Osteocyte (in vitro differentiated cells): ENCODE measurements around the gene PCSK6. TPM values are rescaled to one million over a fixed set of nuclear protein-coding genes. Genes with fewer than 3 reads are reported as not detected.

Experiments used
- DNase-seq: peaks from one replicate; pipeline ENCODE4 v3.0.0; 2021; ENCODE audit warnings: mixed read lengths; ENCODE audit not compliant: unreplicated experiment; ENCODE audit errors: extremely low spot score
- H3K27ac Mint-ChIP-seq: one replicate; pipeline ENCODE4 v1.8.0; 2021; ENCODE audit warnings: mild to moderate bottlenecking, mixed read lengths; ENCODE audit not compliant: unreplicated experiment
- H3K27me3 Mint-ChIP-seq: one replicate; pipeline ENCODE4 v1.8.0; 2021; ENCODE audit warnings: mixed read lengths; ENCODE audit not compliant: unreplicated experiment
- H3K36me3 Mint-ChIP-seq: one replicate; pipeline ENCODE4 v1.8.0; 2021; ENCODE audit warnings: mixed read lengths; ENCODE audit not compliant: unreplicated experiment
- H3K4me1 Mint-ChIP-seq: one replicate; pipeline ENCODE4 v1.8.0; 2021; ENCODE audit warnings: mixed read lengths; ENCODE audit not compliant: unreplicated experiment
- H3K4me3 Mint-ChIP-seq: one replicate; pipeline ENCODE4 v1.8.0; 2021; ENCODE audit warnings: mild to moderate bottlenecking, moderate library complexity, mixed read lengths; ENCODE audit not compliant: unreplicated experiment
- H3K9me3 Mint-ChIP-seq: one replicate; pipeline ENCODE4 v1.8.0; 2021; ENCODE audit warnings: mixed read lengths; ENCODE audit not compliant: unreplicated experiment
- total RNA-seq: library from RNA; stranded (reverse); gene quantifications from 2 replicates; pipeline ENCODE4 v1.2.1, GENCODE V29; 2021
- TF ChIP-seq, protein P1 (sequence below): fragments of 200-600 bp; sonication (generic); IDR thresholded peaks from 2 replicates; pipeline ENCODE4 v1.5.0; 2021; ENCODE audit warnings: antibody characterized with exemption, mild to moderate bottlenecking, moderate library complexity

Gene PCSK6
- total RNA-seq, 1 donor from 2014 or later = 0.43 TPM

- Mint-ChIP-seq H3K27me3 (no peaks in the 10 kb centered on the region), H3K9me3 (no peaks in the 10 kb centered on the region), H3K27ac (no peak overlapping the region), H3K4me3 (no peak overlapping the region), H3K4me1 (no peaks in the 10 kb centered on the region), H3K36me3 (no peaks in the 10 kb centered on the region)
- TF ChIP-seq, protein P1, sequence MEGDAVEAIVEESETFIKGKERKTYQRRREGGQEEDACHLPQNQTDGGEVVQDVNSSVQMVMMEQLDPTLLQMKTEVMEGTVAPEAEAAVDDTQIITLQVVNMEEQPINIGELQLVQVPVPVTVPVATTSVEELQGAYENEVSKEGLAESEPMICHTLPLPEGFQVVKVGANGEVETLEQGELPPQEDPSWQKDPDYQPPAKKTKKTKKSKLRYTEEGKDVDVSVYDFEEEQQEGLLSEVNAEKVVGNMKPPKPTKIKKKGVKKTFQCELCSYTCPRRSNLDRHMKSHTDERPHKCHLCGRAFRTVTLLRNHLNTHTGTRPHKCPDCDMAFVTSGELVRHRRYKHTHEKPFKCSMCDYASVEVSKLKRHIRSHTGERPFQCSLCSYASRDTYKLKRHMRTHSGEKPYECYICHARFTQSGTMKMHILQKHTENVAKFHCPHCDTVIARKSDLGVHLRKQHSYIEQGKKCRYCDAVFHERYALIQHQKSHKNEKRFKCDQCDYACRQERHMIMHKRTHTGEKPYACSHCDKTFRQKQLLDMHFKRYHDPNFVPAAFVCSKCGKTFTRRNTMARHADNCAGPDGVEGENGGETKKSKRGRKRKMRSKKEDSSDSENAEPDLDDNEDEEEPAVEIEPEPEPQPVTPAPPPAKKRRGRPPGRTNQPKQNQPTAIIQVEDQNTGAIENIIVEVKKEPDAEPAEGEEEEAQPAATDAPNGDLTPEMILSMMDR = no peak
- no peak for DNase-seq
These were observed 101.5 kb downstream of the PCSK6 start for GRCh38 chr15:101388046-101388445.

DNA sequence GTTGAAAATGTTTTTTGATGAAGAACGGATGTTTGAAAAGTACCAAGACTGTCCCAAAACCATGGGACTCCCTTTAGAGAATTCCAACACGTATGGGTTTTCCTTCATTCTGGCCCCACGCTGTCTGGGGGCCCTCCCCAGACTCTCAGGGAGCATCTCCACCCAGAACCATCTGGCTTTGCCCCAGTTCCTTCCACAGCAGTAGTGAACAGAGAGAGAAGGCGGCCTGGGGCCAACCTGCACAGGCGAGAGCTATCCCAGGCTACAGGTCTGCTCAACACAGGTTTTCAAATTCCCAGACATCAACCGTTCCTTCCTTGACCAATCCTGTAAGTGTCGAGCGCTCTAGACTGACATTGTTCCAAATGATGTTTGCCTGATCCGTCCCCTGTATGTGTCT is 101.9 kb downstream of the PCSK6 start:
- no peak overlapping the region for H3K27ac Mint-ChIP-seq
- DNase-seq = no peak
- no peaks in the 10 kb centered on the region for H3K36me3 Mint-ChIP-seq
- no peaks in the 10 kb centered on the region for H3K9me3 Mint-ChIP-seq
- H3K27me3 Mint-ChIP-seq = no peaks in the 10 kb centered on the region
- no peak overlapping the region for H3K4me3 Mint-ChIP-seq
- TF ChIP-seq, protein P1 = no peak
- H3K4me1 Mint-ChIP-seq = no peaks in the 10 kb centered on the region

DNA sequence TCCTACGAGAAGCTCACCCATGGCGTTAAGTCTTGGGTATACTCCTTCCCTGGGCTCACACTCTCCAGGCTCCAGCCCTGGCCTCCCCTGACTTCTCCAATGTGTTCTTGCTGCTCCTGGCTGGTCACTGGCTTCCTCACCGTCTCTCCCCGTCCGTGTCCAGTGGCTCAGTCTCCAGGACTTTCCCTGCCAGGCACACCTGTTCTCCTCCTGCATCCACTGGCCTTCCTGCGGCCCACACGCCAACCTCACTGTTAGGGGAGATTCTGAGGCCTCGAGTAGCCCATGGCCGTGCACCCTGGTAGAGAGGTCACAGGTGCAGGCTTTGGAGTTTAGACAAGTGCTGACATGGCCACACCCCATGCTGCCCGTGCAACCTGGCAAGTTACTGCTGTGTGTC is 102.5 kb downstream of the PCSK6 start:
- Mint-ChIP-seq H3K36me3 (no peaks in the 10 kb centered on the region), H3K9me3 (no peaks in the 10 kb centered on the region), H3K27me3 (no peaks in the 10 kb centered on the region), H3K27ac (no peak overlapping the region), H3K4me3 (no peak overlapping the region), H3K4me1 (no peaks in the 10 kb centered on the region)
- no peak for DNase-seq
- TF ChIP-seq, protein P1 = no peak

DNA sequence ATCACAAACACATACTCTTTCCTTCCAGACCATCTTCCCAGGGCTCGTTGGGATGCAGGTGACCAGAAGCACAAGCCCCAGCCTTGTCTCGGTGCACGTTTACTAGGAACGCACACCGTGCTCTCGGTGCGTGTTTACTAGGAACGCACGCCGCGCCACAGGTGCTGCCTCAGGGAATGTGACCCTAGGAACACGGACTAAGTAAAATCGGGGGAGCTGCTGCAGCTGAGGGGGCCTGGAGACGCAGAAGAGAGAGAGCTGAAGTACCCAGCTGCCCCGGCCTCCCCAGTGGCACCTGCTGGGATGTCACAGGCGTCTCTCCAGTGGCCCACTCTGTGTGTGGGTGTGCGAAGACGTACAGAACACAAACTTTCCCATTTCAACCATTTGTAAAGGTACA is 103.5 kb downstream of the PCSK6 start:
- DNase-seq = no peak
- TF ChIP-seq, protein P1 = no peak
- no peak overlapping the region for H3K27ac Mint-ChIP-seq
- no peaks in the 10 kb centered on the region for H3K9me3 Mint-ChIP-seq
- no peaks in the 10 kb centered on the region for H3K4me1 Mint-ChIP-seq
- no peak overlapping the region for H3K4me3 Mint-ChIP-seq
- no peaks in the 10 kb centered on the region for H3K36me3 Mint-ChIP-seq
- H3K27me3 Mint-ChIP-seq = no peaks in the 10 kb centered on the region

GRCh38 chr15:101384276-101384675 is 105.2 kb downstream of the PCSK6 start:
- DNase-seq = no peak
- peaks cover 4% of the 10 kb centered on the region for H3K27me3 Mint-ChIP-seq

More at GRCh38 chr15:101384276-101384675, 105.2 kb downstream of the PCSK6 start:
- Mint-ChIP-seq H3K36me3 (no peaks in the 10 kb centered on the region), H3K4me1 (no peaks in the 10 kb centered on the region), H3K4me3 (no peak overlapping the region), H3K9me3 (no peaks in the 10 kb centered on the region), H3K27ac (no peak overlapping the region)
- TF ChIP-seq, protein P1 = no peak
